UCSD-AML1 (cell line): ENCODE data around the gene PIKFYVE.
"Not testable (repeated sequence)": the region's sequence is repeated elsewhere in the genome, so short reads cannot be mapped to it uniquely, and the experiment has no call there.

Experiments used
- DNase-seq: peaks from one replicate; lab custom pipeline; 2025; ENCODE audit not compliant: unreplicated experiment; lab: John Stamatoyannopoulos, UW

Gene PIKFYVE

DNA sequence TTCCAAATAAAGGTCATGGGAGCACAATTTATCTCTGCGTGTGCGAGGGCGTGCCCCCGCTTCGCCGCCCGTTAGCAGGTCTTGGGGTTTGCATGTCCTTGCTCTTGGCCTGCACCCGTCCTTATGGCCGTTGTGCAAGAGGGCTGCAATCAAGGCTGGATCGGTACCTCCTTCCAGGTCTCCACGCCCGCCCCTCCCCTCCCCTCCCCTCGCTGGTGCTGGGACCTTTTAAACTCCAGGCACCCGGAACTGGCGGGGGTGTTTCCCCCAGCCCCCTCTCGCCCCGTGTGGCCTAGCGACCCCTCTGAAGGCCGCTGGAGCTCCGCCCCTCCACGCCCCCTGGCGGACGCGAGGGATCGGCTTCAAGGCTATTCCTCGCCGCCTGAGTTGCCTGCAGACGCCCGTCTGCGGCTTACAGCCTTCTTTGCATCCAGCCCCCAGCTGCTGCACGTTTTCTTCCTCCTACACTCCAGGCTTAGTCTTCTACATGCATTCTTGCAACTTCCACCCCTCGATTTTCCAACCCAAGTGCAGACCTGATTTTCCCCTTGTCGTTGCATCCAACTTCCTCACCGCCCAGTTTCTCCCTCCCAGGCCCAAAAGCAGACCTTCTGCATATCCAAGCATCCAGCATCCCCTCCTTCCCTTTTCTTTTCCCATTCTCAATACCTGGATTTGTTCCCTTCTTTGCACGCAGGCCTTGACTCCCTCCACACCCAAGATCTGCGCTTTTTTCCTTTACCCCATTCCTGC lies 11.8 kb upstream of the PIKFYVE start:
- DNase-seq: peak; percentile 93

DNA sequence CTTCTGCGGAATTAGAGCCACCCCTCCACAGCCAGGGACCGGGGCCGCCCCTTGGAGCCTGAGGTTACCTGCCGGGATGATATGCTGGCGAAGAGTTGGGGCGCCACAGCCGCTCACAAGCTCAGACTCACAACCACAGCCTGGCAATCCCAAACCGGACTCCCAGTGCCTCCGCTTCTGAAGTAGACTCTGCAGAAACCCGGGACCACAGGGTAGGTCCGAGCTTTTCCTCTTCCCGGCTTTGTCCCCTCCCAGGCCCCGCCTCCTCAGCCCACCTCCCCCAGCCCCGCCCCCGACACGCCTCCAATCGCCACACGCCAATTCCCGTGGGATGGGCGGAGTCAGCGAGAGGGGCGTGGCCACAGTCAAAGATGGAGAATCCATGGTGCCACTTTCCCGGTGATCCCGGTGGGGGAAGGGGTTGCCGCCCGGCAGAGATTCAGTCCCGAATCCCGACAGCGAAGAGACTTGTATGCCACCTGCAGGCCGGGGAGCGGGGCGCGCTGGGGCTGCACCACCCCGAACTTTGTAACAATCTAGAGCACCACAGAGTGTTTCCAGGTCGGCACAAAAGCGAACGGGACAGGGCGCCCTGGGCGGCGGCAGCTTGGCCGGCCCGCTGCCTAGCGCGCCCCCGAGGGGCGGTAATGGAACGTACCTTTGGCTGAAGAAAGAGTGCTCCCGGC lies 11.0 kb upstream of the PIKFYVE start, which contains the start of gene IDH1:
TSS of gene IDH1 (minus strand) at position 201 of the 686 bp plus-strand sequence. CDS start 3,520 bp downstream, outside the sequence.
- DNase-seq: peak; percentile 95

DNA sequence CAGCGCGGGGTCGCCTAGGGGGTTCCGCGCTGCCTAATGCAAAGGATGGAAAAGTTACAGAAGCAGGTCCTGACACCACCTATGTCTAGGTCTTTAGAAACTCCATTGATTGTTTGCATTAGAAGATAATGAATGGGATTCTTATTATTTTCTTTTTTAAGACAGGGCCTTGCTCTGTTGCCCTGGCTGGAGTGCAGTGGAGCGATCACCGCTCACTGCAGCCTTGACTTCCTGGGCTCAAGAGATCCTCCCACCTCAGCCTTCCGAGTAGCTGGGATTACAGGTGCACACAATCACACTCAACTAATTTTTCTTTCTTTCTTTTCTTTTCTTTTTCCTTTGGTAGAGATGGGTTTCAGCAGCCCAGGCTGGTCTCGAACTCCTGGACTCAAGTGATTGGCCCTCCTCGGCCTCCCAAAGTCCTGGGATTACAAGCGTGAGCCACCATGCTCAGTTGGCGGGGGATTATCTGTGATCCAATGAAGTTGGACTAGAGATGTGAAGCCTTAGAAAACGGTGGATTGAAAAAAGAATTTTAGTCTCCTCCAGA lies 10.4 kb upstream of the PIKFYVE start:
- DNase-seq: no peak

DNA sequence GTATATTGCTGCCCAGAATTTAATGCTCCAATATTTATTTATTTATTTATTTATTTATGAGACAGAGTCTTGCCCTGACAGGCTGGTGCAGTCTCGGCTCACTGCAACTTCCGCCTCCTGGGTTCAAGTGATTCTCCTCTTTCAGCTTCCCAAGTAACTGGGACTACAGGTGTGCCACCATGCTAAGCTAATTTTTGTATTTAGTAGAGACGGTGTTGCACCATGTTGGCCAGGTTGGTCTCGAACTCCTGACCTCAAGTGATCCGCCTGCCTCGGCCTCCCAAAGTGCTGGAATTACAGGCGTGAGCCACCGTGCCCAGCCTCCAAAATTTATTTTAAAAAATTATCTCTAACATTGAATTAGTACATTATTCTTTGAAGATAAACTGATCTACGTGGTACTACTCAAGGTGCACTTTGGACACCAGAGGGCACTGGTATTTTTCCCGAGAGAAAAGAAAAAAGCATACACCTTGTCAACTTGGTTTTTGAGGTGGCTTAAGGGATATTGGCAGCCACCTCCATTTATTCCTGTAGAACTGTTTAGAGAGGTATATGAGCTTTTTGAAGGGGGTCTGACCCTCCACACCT lies 9.8 kb upstream of the PIKFYVE start:
- no peak for DNase-seq

DNA sequence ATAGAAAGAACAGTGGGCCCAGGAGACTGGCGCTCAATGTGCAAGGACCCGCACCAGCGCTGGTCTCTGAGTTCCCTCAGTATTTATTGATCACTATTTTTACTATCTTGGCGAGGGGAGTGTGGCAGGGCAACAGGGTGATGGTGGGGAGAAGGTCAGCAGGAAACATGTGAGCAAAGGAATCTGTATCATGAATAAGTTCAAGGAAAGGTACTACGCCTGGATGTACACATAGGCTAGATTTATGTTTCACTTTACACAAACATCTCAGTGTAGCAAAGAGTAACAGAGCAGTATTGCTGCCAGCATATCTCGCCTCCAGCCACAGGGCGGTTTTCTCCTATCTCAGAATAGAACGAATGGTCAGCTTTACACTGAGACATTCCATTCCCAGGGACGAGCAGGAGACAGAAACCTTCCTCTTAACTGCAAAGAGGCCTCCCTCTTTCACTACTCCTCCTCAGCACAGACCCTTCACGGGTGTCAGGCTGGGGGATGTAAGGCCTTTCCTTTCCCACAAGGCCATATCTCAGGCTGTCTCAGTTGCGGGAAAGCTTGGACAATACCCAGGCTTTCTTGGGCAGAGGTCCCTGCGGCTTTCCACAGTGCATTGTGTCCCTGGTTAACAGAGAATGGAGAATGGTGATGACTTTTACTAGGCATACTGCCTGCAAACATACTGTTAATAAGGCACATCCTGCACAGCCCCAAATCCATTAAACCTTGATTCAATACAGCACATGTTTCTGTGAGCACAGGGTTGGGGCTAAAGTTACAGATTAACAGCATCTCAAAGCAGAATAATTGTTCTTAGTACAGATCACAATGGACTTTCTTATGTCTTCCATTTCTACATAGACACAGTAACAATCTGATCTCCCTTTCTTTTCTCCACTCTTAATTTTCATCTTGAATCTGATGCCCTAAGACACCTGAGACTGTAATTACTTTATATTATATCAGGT lies 8.9 kb upstream of the PIKFYVE start:
- DNase-seq: not testable (repeated sequence)

DNA sequence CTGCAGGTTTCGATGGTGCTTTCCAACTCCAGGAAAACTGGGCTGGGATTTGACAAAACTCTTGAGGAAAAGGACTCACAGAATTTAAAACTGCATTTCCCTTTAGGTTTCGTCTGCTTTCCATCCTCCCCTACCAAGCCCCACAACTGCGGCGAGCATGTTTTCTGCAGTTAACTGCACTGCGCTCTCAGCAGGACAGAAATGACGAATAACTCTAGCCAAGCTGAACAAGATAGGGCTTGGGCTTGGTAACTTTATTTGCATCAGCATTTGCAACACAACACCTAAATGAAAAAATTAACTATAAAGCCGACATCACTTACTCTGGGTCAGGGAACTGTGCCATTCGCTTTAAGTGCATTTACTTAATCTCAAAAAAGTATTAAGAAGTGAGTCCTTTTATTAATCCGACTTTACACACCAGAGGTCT lies 669 bp upstream of the PIKFYVE start:
- peak; percentile 25 for DNase-seq

DNA sequence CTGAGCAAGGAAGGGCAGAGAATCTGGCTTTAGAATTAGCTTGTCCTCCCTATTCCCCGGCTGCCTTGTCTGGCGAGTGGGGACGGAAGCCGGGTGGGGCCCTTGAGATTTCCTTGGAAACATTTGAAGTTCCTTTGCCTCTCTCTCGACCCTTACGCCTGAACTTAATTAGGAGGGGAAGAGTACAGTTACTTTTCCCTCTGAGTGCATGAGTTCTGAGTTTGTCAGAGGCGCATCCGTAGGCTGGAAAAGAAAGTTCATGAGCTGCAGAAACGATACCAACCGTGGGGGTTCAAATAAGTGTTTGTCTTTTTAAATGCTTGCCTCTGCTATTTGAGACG lies 468 bp downstream of the PIKFYVE start:
- DNase-seq: no peak

DNA sequence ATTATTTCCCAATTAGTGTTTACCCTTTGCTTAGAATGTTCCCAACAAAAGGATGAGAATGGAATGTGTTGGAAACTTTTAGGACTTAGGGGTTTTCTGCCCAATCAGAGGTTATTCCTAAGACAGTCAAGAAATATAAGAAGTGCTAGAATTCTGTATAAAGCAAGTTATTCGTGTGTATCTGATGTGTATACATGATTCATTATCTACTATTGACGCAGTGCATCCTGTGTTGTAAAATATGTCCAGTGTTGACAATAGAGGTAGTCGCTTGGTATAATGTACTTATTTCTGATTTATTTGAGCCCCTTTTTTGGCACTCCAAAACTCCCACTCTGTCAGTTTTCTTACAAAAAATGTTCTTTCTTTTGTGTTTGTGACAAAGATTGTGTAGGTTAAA lies 881 bp downstream of the PIKFYVE start:
- no peak for DNase-seq

DNA sequence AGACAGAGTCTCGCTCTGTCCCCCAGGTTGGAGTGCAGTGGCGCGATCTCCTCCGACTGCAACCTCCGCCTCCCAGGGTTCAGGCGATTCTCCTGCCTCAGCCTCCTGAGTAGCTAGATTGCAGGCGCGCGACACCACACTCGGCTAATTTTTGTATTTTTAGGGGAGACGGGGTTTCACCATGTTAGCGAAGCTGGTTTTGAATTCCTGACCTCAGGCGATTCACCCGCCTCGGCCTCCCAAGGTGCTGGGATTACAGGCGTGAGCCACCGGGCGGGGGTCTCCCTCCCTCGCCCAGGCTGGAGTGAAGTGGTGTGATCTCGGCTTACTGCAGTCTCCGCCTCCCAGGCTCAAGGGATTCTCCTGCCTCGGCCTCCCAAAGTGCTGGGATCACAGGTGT lies 1.5 kb downstream of the PIKFYVE start:
- DNase-seq: not testable (repeated sequence)

DNA sequence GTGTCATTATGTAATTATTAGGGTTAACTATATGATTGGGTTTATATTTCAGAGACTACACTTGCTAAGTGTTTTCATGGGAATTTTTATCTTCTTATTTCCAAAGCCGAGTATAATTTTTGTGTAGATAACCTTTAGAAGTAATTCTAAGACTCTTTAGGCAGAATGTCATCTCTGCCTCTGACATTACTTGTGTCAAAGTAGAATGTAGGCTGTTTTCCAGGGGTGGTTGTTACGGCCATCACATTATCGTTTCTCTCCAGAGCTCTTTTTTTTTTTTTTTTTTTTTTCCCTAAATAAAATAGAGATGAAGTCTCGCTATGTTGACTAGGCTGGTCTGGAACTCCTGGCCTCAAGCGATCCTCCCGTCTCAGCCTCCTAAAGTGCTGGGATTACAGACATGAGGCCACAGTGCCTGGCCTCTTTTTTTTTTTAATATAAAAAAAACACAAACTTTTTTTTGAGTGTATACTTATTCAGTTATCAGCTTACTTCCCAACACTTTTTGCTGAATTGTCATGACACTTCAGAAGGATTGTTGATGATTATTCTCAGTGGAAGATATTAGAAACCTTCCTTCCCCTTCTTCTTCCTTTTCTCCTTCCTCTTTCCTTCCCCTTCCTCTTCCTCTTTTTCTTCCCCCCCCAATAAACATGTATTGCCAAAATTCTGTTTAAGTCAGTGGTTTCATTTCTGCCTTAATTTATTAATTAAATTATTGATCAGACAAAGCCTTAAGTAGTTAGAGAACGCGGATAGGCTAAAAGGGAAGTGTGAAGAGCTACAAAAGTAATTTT lies 2.3 kb downstream of the PIKFYVE start:
- no peak for DNase-seq

DNA sequence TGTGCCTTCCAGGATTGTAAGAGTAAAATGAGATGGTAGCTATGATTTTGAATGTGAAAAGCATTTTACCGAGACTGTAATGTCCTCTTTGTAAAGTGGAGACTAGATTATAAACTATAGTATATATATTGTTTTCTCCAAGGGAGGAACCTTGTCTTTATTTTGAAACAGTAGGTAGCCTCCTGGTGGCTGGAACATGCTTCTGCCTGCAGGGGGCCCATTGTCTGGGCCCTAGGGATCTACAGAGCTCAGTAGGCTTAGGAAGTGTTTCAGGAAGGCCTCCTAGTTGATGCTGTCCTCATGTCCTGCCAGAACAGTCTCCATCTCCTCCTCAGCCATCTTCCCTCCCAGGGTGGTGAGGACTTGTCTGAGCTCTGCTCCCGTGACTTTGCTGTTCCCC lies 3.0 kb downstream of the PIKFYVE start:
- DNase-seq: peak; percentile 24

DNA sequence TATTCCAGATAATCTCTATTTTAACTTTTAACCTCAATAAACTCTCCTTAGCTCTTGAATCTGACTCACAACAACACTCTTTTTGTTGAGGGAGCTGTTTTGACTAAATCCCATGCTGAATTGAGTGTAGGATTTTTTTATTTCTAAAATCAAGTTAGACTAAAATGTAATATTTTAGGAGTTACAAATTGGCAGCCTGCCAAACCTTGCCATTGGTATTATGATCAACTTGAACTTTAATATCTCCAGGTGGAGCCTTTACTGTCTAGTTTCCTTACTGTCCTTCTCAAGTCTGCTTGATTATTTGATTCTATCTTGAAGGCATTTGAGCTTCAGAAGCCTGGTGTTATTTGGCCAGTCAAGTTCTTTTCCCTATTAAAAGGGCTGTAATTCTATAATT lies 8.7 kb downstream of the PIKFYVE start:
- DNase-seq: no peak

DNA sequence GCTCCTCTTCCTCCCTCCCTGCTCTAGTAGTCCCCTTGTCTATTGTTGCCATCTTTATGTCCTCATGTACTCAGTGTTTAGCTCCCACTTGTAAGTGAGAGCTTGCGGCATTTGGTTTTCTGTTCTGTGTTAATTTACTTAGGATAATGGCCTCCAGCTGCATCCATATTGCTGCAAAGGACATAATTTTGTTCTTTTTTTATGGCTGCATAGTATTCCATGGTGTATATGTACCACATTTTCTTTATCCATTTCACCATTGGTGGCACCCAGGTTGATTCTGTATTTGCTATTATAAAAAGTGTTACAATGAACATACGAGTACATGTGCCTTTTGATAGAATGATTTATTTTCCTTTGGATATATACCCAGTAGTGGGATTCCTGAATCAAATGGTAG lies 12.5 kb downstream of the PIKFYVE start:
- no peak for DNase-seq

DNA sequence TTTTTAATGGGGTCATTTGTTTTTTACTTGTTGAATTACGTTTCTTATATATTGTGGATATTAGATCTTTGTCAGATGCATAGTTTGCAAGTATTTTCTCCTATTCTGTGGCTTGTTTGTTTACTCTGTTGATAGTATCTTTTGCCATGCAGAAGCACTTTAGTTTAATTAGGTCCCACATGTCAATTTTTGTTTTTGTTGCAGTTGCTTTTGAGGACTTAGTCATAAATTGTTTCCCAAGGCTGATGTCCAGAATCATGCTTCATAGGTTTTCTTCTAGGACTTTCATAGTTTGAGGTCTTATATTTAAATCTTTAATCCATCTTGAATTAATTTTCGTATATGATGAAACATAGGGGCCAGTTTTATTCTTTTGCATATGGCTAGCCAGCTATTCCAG lies 13.2 kb downstream of the PIKFYVE start:
- no peak for DNase-seq

DNA sequence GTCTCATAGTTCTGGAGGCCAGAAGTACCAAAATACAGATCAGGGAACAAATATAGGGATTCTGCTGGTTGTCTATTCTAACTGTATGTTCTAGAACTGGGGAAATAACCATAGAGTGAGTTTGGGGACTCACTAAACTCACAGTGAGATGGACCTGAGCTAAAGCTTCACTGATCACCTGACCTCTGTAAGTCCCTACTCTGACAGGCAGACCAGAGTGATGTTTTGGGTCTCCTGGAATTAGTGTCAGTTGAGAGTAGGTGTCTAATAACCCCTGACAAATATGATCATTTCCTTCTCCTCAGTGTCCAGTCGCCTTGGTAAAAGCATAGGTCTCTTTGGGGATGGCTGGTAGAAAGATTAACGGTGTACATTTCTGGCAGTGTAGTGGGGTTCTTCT lies 14.2 kb downstream of the PIKFYVE start:
- no peak for DNase-seq

DNA sequence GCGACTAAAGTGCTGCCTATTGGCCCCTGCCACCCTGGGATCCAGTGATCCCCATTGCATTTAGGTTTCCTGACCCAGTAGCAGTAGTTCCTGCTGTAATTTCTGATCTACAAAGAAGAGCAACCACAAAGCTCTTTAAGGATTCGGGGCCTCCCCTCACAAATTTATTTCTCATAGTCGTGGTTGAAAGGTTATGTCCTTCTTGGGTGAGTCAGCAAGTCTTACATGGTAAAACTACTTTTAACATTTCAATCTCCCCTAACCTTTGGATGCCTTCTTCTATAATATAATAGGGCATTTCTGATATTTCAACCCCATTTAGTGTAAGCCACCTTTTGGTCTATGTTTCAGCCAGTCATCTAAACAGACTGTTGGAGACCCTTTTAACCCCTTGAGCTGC lies 14.9 kb downstream of the PIKFYVE start:
- DNase-seq: no peak

DNA sequence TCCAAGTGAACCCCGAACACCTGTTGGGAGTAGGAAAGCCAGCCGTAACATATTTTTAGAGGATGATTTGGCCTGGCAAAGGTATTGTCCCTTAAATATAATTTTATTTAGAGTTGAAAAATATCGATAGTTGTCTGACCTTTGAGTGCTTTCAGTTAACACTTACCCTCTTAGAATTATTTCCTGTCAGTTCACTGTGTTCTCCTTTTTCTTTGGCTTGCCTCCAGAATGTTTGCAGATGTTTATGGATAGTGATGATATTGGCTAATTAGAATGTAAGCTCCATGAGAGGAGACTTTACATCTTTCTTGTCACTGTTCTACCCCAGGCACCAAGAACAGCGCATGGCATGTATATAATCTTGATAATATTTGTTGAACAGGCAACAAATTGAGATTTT lies 19.8 kb downstream of the PIKFYVE start:
- DNase-seq: no peak

DNA sequence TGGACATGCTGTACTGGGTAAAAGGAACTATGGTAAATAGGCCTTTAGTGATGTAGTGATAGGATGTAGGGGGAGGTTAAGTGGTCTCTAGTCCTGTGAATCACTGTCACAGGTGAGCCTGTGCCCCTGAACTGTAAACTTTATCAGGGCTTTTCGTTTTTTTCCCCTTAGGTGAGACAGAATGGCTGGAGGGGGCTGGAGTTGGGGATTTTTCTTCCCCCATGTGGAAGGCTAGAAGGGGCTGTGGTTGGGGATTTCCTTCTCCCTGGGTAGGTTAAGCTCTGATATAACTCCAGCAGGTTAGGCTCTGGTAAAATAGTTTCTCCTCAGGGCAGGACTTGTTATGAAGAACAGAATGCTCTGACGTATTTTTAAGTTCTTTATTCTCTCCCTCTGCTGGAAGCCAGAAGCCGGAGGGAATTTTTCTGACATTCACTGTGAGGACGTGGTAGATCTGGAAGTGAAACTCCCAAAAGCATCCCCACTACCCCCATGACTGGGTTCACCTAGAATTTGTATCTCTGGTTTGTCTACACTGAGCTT lies 28.5 kb downstream of the PIKFYVE start:
- DNase-seq: no peak

DNA sequence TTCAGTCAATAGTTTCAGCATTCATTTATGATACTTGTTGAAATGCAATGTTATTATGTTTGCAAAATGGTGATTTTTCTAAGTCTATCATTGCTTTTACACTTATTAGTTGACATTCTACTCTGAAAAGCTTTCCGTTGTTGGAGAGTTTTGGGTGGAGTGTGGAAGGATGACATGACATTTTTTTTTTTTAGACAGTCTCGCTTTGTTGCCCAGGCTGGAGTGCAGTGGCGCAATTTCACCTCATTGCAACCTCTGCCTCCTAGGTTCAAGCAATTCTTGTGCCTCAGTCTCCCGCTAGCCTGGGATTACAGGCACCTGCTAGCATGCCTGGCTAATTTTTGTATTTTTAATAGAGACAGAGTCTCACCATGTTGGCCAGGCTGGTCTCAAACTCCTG lies 29.8 kb downstream of the PIKFYVE start:
- no peak for DNase-seq

DNA sequence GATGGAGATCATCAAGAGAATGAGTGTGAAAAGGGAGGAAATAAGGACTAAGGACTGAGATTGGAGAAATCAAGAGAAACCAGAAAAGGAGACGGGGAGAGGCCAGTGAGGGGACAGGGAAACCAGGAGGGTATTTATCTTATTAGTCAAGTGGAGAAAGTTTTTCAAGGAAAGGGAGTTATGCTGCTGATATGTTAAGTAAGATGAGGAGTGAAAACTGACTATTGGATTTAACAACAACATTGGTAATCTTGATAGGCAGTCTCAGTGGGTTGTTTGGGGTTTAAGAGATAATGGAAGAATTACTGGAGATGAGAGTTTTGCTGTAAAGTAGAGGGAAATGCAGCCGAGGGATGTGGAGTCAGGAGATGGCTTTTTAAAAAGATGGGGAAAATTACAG lies 30.6 kb downstream of the PIKFYVE start:
- DNase-seq: no peak
